OCI-LY1 (cell line): ENCODE data around the gene SLC27A3.

ENCODE experiments used
- H2AFZ ChIP-seq: fragments of 200-600 bp; sonication (generic), shearing (Covaris generic); 2 replicates; pipeline ENCODE4 v1.6.0; 2014; ENCODE audit warnings: antibody characterized with exemption, mild to moderate bottlenecking, low read length
- H3F3A ChIP-seq: fragments of 200-600 bp; sonication (generic), shearing (Covaris generic); 2 replicates; pipeline ENCODE4 v1.6.0; 2014; ENCODE audit warnings: mild to moderate bottlenecking, antibody characterized with exemption, low read length, moderate library complexity; ENCODE audit not compliant: insufficient read depth
- H3K27ac ChIP-seq: fragments of 200-600 bp; sonication (generic); 2 replicates; pipeline ENCODE4 v1.5.1; 2014; ENCODE audit warnings: low read length, mixed run types, mild to moderate bottlenecking, low read depth; ENCODE audit not compliant: poor library complexity, severe bottlenecking
- H3K27me3 ChIP-seq: fragments of 200-600 bp; sonication (generic); 2 replicates; pipeline ENCODE4 v1.6.0; 2014; ENCODE audit warnings: antibody characterized with exemption, mild to moderate bottlenecking, low read length, moderate library complexity; ENCODE audit not compliant: insufficient read depth
- H3K36me3 ChIP-seq: fragments of 200-600 bp; sonication (generic); 2 replicates; pipeline ENCODE4 v1.6.1; 2014; ENCODE audit warnings: mild to moderate bottlenecking, antibody characterized with exemption, low read length, moderate library complexity, mixed read lengths; ENCODE audit not compliant: insufficient read depth
- H3K4me1 ChIP-seq: fragments of 200-600 bp; sonication (generic); 2 replicates; pipeline ENCODE4 v1.5.1; 2014; ENCODE audit warnings: mild to moderate bottlenecking, low read length, moderate library complexity; ENCODE audit not compliant: insufficient read depth, severe bottlenecking
- H3K4me2 ChIP-seq: fragments of 200-600 bp; sonication (generic), shearing (Covaris generic); 2 replicates; pipeline ENCODE4 v1.6.1; 2014; ENCODE audit warnings: low read length
- H3K4me3 ChIP-seq: fragments of 200-600 bp; sonication (generic); 2 replicates; pipeline ENCODE4 v1.5.1; 2014; ENCODE audit warnings: low read length, low read depth, mild to moderate bottlenecking, mixed read lengths; ENCODE audit not compliant: poor library complexity, severe bottlenecking
- H3K79me2 ChIP-seq: fragments of 200-600 bp; shearing (Covaris generic); 2 replicates; pipeline ENCODE4 v1.6.1; 2016; ENCODE audit warnings: mixed run types, low read length, mixed read lengths; ENCODE audit not compliant: insufficient read depth
- H3K9ac ChIP-seq: fragments of 200-600 bp; sonication (generic), shearing (Covaris generic); 2 replicates; pipeline ENCODE4 v1.6.1; 2014; ENCODE audit warnings: mild to moderate bottlenecking, low read length, mixed read lengths
- H3K9me2 ChIP-seq: fragments of 200-600 bp; sonication (generic), shearing (Covaris generic); 2 replicates; pipeline ENCODE4 v1.6.1; 2014; ENCODE audit warnings: low read depth, mild to moderate bottlenecking, low read length, mixed read lengths
- H3K9me3 ChIP-seq: fragments of 200-600 bp; shearing (Covaris generic); 2 replicates; pipeline ENCODE4 v1.6.1; 2014; ENCODE audit warnings: low read length, mixed read lengths
- H4K20me1 ChIP-seq: fragments of 200-600 bp; sonication (generic), shearing (Covaris generic); 2 replicates; pipeline ENCODE4 v1.6.0; 2016; ENCODE audit warnings: mild to moderate bottlenecking, low read length; ENCODE audit not compliant: insufficient read depth
- EZH2 ChIP-seq: fragments of 200-600 bp; sonication (generic), shearing (Covaris generic); IDR thresholded peaks from 2 replicates; pipeline ENCODE4 v1.8.0; 2017; ENCODE audit warnings: borderline replicate concordance, mixed run types, mild to moderate bottlenecking, antibody characterized with exemption, low read length, moderate library complexity, mixed read lengths
- TF ChIP-seq, protein P1 (sequence below): fragments of 200-600 bp; sonication (generic), shearing (Covaris generic); IDR thresholded peaks from 2 replicates; pipeline ENCODE4 v1.5.1; 2017; ENCODE audit warnings: mild to moderate bottlenecking, antibody characterized with exemption, low read length, moderate library complexity, mixed read lengths

SLC27A3 gene

DNA sequence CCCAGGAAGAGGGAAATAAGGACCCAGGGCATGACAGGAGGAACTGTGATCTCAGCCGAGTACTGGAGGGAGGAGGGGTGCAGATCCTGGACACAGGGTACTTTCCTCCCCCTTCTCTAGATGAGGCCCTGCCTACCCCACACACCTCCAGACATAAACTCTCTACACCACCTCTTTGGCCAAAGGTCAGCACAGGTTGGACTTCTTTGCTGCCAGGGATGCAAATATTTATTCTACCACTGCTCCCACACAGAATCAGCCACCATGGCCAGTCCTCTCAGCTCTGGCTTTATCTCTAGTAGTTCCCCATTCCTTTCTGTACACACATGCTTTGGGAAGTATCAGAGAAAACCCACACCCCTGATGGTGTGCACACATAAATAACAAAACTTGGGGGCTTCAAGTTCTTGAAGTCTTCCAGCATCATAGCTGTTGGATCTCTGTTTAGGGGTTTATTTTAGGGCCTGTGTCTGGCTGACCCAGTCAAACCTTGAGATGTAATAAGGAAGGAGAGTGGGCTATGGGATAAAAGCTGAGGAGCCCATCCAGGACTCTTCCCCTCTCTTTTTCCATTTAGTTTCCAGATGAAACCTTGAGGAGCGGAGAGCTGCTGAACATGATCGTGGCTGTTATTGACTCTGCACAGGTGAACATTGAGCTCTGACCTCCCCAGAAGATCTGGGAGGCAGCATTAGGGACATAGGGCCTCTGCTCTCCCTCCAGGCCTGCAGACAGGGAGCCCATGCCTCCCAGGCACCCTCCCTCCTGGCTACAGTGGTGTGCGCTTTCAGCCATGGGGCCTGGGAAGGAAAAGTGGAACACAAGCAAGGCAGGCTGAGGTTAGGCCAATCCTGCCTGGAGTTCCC is 6.7 kb upstream of the SLC27A3 start:
- Histone ChIP-seq H3K27me3 (no peaks in the 10 kb centered on the region), H3K9me3 (no peaks in the 10 kb centered on the region), H3K27ac (no peak overlapping the region), H3K79me2 (no peaks in the 10 kb centered on the region), H3K9ac (no peak overlapping the region), H3K4me1 (no peaks in the 10 kb centered on the region), H2AFZ (no peak overlapping the region), H3K4me3 (no peak overlapping the region), H4K20me1 (no peaks in the 10 kb centered on the region), H3K9me2 (no peaks in the 10 kb centered on the region), H3K4me2 (no peak overlapping the region), H3F3A (no peaks in the 10 kb centered on the region), H3K36me3 (peaks cover 87% of the 10 kb centered on the region)
- TF ChIP-seq, protein P1, sequence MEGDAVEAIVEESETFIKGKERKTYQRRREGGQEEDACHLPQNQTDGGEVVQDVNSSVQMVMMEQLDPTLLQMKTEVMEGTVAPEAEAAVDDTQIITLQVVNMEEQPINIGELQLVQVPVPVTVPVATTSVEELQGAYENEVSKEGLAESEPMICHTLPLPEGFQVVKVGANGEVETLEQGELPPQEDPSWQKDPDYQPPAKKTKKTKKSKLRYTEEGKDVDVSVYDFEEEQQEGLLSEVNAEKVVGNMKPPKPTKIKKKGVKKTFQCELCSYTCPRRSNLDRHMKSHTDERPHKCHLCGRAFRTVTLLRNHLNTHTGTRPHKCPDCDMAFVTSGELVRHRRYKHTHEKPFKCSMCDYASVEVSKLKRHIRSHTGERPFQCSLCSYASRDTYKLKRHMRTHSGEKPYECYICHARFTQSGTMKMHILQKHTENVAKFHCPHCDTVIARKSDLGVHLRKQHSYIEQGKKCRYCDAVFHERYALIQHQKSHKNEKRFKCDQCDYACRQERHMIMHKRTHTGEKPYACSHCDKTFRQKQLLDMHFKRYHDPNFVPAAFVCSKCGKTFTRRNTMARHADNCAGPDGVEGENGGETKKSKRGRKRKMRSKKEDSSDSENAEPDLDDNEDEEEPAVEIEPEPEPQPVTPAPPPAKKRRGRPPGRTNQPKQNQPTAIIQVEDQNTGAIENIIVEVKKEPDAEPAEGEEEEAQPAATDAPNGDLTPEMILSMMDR, result no peak
- TF ChIP-seq EZH2, result no peak

DNA sequence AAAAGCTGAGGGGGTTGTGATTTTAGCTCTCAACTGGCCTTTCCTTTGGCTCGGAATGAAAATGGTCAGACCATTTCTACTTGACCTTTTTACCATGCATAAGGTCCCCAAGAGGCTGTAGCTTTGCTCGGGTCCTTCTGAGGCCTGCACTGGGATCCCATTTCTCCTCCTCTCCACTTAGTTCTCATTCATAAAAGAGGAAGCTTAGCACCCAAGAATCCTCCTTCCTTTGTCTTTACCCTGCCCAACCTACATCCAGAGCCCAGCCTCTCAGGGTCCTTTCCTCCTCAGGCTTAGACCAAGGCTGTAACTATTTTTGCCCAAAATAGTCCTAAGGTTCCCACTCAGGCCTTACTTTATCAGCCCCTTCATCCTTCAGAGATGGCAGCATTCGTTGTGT is 6.0 kb upstream of the SLC27A3 start:
- no peaks in the 10 kb centered on the region for H3K9me2 ChIP-seq
- no peaks in the 10 kb centered on the region for H3K9me3 ChIP-seq
- no peak for TF ChIP-seq EZH2
- TF ChIP-seq, protein P1, result no peak
- no peaks in the 10 kb centered on the region for H3K79me2 ChIP-seq
- no peak overlapping the region for H3K9ac ChIP-seq
- H3K27me3 ChIP-seq, result no peaks in the 10 kb centered on the region
- H3F3A ChIP-seq, result no peaks in the 10 kb centered on the region
- H3K27ac ChIP-seq, result no peak overlapping the region
- no peaks in the 10 kb centered on the region for H4K20me1 ChIP-seq
- no peaks in the 10 kb centered on the region for H3K4me1 ChIP-seq
- H2AFZ ChIP-seq, result no peak overlapping the region
- H3K4me3 ChIP-seq, result no peak overlapping the region
- peaks cover 84% of the 10 kb centered on the region for H3K36me3 ChIP-seq
- H3K4me2 ChIP-seq, result no peak overlapping the region

DNA sequence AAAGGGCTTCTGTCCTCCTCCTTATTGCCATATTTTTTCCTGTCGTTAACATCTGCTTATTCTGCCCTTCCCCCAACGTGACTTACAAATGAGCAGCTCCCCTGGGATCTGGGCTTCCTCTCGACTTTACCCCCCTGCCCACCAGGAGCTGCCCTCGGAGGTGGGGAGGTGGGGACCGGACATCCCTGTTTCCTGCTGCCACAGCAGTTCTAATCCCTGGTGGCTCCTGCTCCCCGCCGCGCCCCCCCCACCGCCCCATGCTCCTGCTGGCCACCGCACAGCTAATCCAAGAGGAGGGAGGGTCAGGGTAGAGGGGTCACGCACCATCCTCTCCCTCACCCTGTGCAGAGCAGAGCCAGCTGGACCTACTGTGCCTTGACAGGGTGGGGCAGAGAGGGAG is 4.4 kb upstream of the SLC27A3 start:
- Histone ChIP-seq H2AFZ (no peak overlapping the region), H3K36me3 (peaks cover 75% of the 10 kb centered on the region), H3K27me3 (no peaks in the 10 kb centered on the region), H3K9me2 (no peaks in the 10 kb centered on the region), H3K4me1 (peaks cover 8% of the 10 kb centered on the region), H3K79me2 (no peaks in the 10 kb centered on the region), H3K27ac (no peak overlapping the region), H4K20me1 (no peaks in the 10 kb centered on the region), H3K9me3 (no peaks in the 10 kb centered on the region), H3K9ac (no peak overlapping the region), H3K4me2 (no peak overlapping the region), H3F3A (no peaks in the 10 kb centered on the region), H3K4me3 (no peak overlapping the region)
- TF ChIP-seq EZH2, result no peak
- TF ChIP-seq, protein P1, result no peak
